ENCODE measurements around the gene SMKR1. TPM values are rescaled to one million over a fixed set of nuclear protein-coding genes. Genes with fewer than 3 reads are reported as not detected.
"Not testable (repeated sequence)": the region's sequence is repeated elsewhere in the genome, so short reads cannot be mapped to it uniquely, and the experiment has no call there.

SMKR1 gene
- total RNA-seq, 2 donors from 2014 or later = 0.59 to 6.6 TPM

DNA sequence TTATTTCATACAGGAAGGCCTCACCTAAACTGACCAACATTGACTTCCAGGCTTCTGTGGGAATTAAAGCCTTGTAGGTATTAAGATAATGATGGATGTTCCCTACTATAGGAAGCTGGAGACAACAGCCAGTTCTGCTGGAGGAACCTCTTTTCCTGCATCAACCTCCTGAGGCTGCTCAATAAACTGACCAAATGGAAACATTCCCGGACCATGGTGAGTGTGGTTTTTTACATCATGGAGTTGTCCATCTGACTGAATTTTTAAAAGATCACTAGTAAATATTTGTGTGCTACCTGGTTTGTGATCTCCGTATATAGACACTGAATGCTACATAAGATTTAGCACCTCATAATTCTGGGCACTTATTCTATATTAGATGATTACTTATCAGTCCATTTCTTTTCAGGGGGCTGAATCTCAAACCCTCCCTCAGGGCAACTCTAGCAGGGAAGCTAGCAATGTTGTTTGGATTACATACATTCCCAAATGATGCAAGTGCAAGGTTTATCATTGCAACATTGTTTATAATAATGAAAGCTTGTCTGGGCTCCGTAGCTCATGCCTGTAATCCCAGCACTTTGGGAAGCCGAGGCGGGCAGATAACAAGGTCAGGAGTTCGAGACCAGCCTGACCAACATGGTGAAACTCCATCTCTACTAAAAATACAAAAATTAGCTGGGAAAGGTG, 21.5 kb upstream of the SMKR1 start:
- DNase-seq (ENCODE audit: low spot score) = no peak
- H3K27me3 ChIP-seq (replicated peaks; ENCODE audit: insufficient read depth) = no peaks in the 10 kb centered on the region
- H3K27ac ChIP-seq = no peak overlapping the region
- H3K36me3 ChIP-seq = no peaks in the 10 kb centered on the region
- intact Hi-C loops (cut with DNase I) = loop anchor here (10.0 kb wide), 1 partner anchor 164 kb away; no protein-coding TSS in a partner anchor
- no peak for TF ChIP-seq POLR2A (IDR thresholded peaks at IDR 0.05)
- TF ChIP-seq POLR2AphosphoS5 (IDR thresholded peaks at IDR 0.05) = no peak
- no peak for TF ChIP-seq CTCF (IDR thresholded peaks at IDR 0.05)
- no peaks in the 10 kb centered on the region for H3K4me1 ChIP-seq (replicated peaks)
- WGBS = 88% methylated on average over 6 of the region's 6 CpGs
- H3K9me3 ChIP-seq = no peaks in the 10 kb centered on the region
- H3K4me3 ChIP-seq = no peak overlapping the region

DNA sequence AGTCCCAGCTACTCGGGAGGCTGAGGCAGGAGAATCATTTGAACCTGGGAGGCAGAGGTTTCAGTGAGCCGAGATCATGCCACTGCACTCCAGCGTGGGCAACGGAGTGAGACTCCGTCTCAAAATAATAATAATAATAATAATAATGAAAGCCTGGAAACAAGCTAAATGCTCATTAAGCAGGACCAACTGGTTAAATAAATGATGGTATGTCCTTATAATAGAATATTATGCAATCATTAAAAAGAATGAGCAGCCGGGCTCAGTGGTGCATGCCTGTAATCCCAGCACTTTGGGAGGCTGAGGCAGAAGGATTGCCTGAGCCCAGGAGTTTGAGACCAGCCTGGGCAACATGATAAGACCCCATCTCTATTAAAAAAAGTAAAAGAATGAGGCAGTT, 21.0 kb upstream of the SMKR1 start:
- H3K27ac ChIP-seq; H3K36me3 ChIP-seq; H3K4me3 ChIP-seq; H3K4me1 ChIP-seq (replicated peaks); DNase-seq (ENCODE audit: low spot score); H3K9me3 ChIP-seq; H3K27me3 ChIP-seq (replicated peaks; ENCODE audit: insufficient read depth): not testable (repeated sequence)
- whole genome bisulfite sequencing = 95% methylated on average over 6 of the region's 6 CpGs
- intact Hi-C loops (cut with DNase I) = loop anchor here (10.0 kb wide), 1 partner anchor 163 kb away; no protein-coding TSS in a partner anchor

- Histone ChIP-seq H3K36me3 (no peaks in the 10 kb centered on the region), H3K9me3 (no peaks in the 10 kb centered on the region), H3K27ac (no peak overlapping the region), H3K4me3 (no peak overlapping the region), H3K4me1 (replicated peaks) (no peaks in the 10 kb centered on the region), H3K27me3 (replicated peaks; ENCODE audit: insufficient read depth) (no peaks in the 10 kb centered on the region)
- DNase-seq (ENCODE audit: low spot score) = no peak
- TF ChIP-seq CTCF (IDR thresholded peaks at IDR 0.05) = no peak
- no peak for TF ChIP-seq POLR2A (IDR thresholded peaks at IDR 0.05)
- TF ChIP-seq POLR2AphosphoS5 (IDR thresholded peaks at IDR 0.05) = no peak
- intact Hi-C loops (cut with DNase I) = loop anchor here (10.0 kb wide), 1 partner anchor 162 kb away; no protein-coding TSS in a partner anchor
- WGBS = 93% methylated on average over 8 of the region's 8 CpGs
These were observed 19.6 kb upstream of the SMKR1 start for GRCh38 chr7:129482781-129483180.

- Histone ChIP-seq H3K36me3 (no peaks in the 10 kb centered on the region), H3K27ac (no peak overlapping the region), H3K4me1 (replicated peaks) (no peaks in the 10 kb centered on the region), H3K27me3 (replicated peaks; ENCODE audit: insufficient read depth) (no peaks in the 10 kb centered on the region), H3K4me3 (no peak overlapping the region), H3K9me3 (no peaks in the 10 kb centered on the region)
- TF ChIP-seq POLR2A (IDR thresholded peaks at IDR 0.05) = no peak
- no peak for TF ChIP-seq CTCF (IDR thresholded peaks at IDR 0.05)
- no peak for TF ChIP-seq POLR2AphosphoS5 (IDR thresholded peaks at IDR 0.05)
- 70% methylated on average over 3 of the region's 3 CpGs for WGBS
- DNase-seq (ENCODE audit: low spot score) = no peak
- intact Hi-C loops (cut with DNase I) = loop anchor here (10.0 kb wide), 1 partner anchor 155 kb away; no protein-coding TSS in a partner anchor
These were observed 12.8 kb upstream of the SMKR1 start for GRCh38 chr7:129489491-129489890.

- TF ChIP-seq POLR2AphosphoS5 (IDR thresholded peaks at IDR 0.05) (no peak), POLR2A (IDR thresholded peaks at IDR 0.05) (no peak), CTCF (IDR thresholded peaks at IDR 0.05) (no peak)
- no peaks in the 10 kb centered on the region for H3K4me1 ChIP-seq (replicated peaks)
- no peak for DNase-seq (ENCODE audit: low spot score)
- H3K9me3 ChIP-seq = no peaks in the 10 kb centered on the region
- no peaks in the 10 kb centered on the region for H3K36me3 ChIP-seq
- intact Hi-C loops (cut with DNase I) = no loop called here
- no peak overlapping the region for H3K4me3 ChIP-seq
- no peak overlapping the region for H3K27ac ChIP-seq
- 89% methylated on average over 2 of the region's 2 CpGs for WGBS
- no peaks in the 10 kb centered on the region for H3K27me3 ChIP-seq (replicated peaks; ENCODE audit: insufficient read depth)
These were observed 9.9 kb upstream of the SMKR1 start for GRCh38 chr7:129492391-129492790.
